ENCODE results near the gene DOCK4.

DOCK4 gene

GRCh38 chr7:112060625-112061024 is 145.6 kb downstream of the DOCK4 start:
- H3K27me3 ChIP-seq (ENCODE audit: insufficient read depth, insufficient read length), result no peaks in the 10 kb centered on the region
- DNase-seq (ENCODE audit: low read depth, low spot score), result no peak
- no peak for TF ChIP-seq SUZ12 (IDR thresholded peaks at IDR 0.05; ENCODE audit: extremely low read depth, insufficient read depth, insufficient read length)
- TF ChIP-seq YY1 (IDR thresholded peaks at IDR 0.05; ENCODE audit: insufficient read depth, insufficient read length), result no peak
- no peak for TF ChIP-seq ZNF274 (IDR thresholded peaks at IDR 0.05; ENCODE audit: low read depth, low read length)
- no peak overlapping the region for H3K4me3 ChIP-seq (ENCODE audit: insufficient read length, low read depth)
- H3K4me1 ChIP-seq (ENCODE audit: insufficient read depth, insufficient read length), result no peaks in the 10 kb centered on the region
- H3K9ac ChIP-seq (ENCODE audit: insufficient read length, low read depth), result no peak overlapping the region
- no peaks in the 10 kb centered on the region for H3K36me3 ChIP-seq (ENCODE audit: insufficient read depth, insufficient read length, low read length)
- no peaks in the 10 kb centered on the region for H3K9me3 ChIP-seq (ENCODE audit: insufficient read depth, low read length)

DNA sequence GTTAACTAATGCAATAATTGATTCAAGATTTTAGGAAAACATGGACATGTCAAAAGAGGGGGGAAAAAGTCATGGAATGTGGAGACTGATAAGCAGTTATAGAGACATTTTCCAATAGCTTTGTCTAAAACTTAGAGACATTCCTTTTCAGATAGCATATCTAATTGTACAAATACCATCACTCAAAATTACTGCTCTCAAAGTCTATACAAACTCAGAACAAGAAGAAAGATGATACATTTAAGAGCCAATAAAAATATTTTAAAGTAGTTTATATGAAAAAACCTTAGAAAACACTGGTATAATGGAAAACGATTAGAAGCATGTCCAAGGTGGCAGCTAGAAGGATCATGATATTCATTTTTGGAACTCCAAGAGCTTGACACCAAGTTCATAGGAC is 146.5 kb downstream of the DOCK4 start:
- H3K4me1 ChIP-seq (ENCODE audit: insufficient read depth, insufficient read length), result no peaks in the 10 kb centered on the region
- TF ChIP-seq YY1 (IDR thresholded peaks at IDR 0.05; ENCODE audit: insufficient read depth, insufficient read length) (no peak), SUZ12 (IDR thresholded peaks at IDR 0.05; ENCODE audit: extremely low read depth, insufficient read depth, insufficient read length) (no peak), ZNF274 (IDR thresholded peaks at IDR 0.05; ENCODE audit: low read depth, low read length) (no peak)
- no peaks in the 10 kb centered on the region for H3K36me3 ChIP-seq (ENCODE audit: insufficient read depth, insufficient read length, low read length)
- no peaks in the 10 kb centered on the region for H3K9me3 ChIP-seq (ENCODE audit: insufficient read depth, low read length)
- no peak for DNase-seq (ENCODE audit: low read depth, low spot score)
- no peaks in the 10 kb centered on the region for H3K27me3 ChIP-seq (ENCODE audit: insufficient read depth, insufficient read length)
- no peak overlapping the region for H3K9ac ChIP-seq (ENCODE audit: insufficient read length, low read depth)
- H3K4me3 ChIP-seq (ENCODE audit: insufficient read length, low read depth), result no peak overlapping the region

DNA sequence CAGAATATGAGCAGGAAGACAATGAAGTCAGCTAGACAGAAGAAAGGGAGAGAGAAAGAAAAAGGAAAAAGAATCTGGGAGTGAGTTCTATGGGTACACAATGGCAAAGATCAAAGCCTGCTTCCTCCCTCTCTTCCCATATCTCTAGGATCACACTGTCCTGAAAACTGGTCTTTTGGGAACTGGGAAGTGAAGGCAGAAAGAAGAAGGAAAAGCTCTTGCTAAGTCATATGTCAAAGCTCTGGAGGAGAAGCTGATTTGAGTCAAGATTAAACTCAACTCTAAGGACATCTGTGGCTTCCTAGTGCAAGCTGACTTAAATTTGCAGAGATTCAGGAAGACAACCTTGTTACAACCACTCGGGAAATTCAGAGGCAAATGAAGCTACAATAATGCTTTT is 147.5 kb downstream of the DOCK4 start:
- no peak overlapping the region for H3K4me3 ChIP-seq (ENCODE audit: insufficient read length, low read depth)
- no peaks in the 10 kb centered on the region for H3K27me3 ChIP-seq (ENCODE audit: insufficient read depth, insufficient read length)
- TF ChIP-seq YY1 (IDR thresholded peaks at IDR 0.05; ENCODE audit: insufficient read depth, insufficient read length) (no peak), ZNF274 (IDR thresholded peaks at IDR 0.05; ENCODE audit: low read depth, low read length) (no peak), SUZ12 (IDR thresholded peaks at IDR 0.05; ENCODE audit: extremely low read depth, insufficient read depth, insufficient read length) (no peak)
- H3K36me3 ChIP-seq (ENCODE audit: insufficient read depth, insufficient read length, low read length), result no peaks in the 10 kb centered on the region
- H3K9me3 ChIP-seq (ENCODE audit: insufficient read depth, low read length), result no peaks in the 10 kb centered on the region
- no peak overlapping the region for H3K9ac ChIP-seq (ENCODE audit: insufficient read length, low read depth)
- no peak for DNase-seq (ENCODE audit: low read depth, low spot score)
- H3K4me1 ChIP-seq (ENCODE audit: insufficient read depth, insufficient read length), result no peaks in the 10 kb centered on the region

GRCh38 chr7:112056409-112056808 is 149.8 kb downstream of the DOCK4 start:
- Histone ChIP-seq H3K4me3 (ENCODE audit: insufficient read length, low read depth) (no peak overlapping the region), H3K36me3 (ENCODE audit: insufficient read depth, insufficient read length, low read length) (no peaks in the 10 kb centered on the region), H3K27me3 (ENCODE audit: insufficient read depth, insufficient read length) (no peaks in the 10 kb centered on the region), H3K9ac (ENCODE audit: insufficient read length, low read depth) (no peak overlapping the region), H3K9me3 (ENCODE audit: insufficient read depth, low read length) (no peaks in the 10 kb centered on the region), H3K4me1 (ENCODE audit: insufficient read depth, insufficient read length) (no peaks in the 10 kb centered on the region)
- no peak for DNase-seq (ENCODE audit: low read depth, low spot score)
- TF ChIP-seq YY1 (IDR thresholded peaks at IDR 0.05; ENCODE audit: insufficient read depth, insufficient read length) (no peak), ZNF274 (IDR thresholded peaks at IDR 0.05; ENCODE audit: low read depth, low read length) (no peak), SUZ12 (IDR thresholded peaks at IDR 0.05; ENCODE audit: extremely low read depth, insufficient read depth, insufficient read length) (no peak)

DNA sequence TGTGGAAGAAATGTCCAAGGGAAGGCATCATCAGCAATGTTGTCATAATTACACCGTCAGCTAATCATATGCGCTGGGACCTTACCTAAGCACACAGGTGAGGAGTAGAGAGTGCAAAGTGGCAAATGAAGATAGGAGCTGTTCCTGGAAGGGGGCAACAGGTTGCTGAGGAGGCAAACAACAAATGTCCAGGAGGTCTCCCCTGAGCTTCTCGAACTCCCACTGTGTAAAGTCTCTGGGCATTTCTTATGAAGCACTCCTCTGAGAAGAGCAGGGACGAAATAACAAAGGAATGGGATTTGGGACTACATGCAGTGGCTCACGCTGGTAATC is 152.5 kb downstream of the DOCK4 start:
- DNase-seq (ENCODE audit: low read depth, low spot score), result no peak

DNA sequence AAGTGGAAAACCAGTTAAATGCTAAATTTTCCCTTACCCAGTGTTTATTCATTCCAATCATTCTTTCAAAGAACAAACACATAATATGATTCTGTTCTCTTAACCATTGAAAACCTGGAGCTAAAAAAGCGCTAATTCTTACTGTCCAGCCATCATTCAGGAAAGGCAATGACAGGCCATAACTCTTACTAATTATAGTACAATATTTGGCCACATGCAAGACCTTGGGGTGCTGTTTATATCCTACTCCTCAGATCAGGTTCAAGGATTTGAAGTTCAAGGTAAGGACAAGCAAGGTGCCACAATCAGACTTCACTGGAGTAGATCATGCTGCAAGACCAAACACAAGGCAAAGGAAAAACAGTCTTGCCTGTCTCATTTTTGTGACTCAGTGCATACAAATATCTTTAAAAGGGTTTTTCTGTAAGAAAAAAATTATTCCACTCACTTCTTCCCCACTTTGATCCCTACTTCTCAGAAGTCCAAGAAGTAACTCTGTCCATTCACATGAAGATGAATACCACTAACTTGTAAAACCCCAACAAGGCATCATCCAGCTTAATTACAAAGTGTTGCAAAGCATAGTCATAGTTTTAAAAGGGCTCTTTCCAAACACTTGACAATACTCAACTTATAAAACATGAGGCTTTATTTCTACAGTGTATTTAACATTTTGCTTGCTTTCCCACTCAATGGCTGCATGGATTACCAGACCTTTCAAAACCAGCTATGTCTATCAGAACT is 153.0 kb downstream of the DOCK4 start:
- no peak for DNase-seq (ENCODE audit: low read depth, low spot score)
- no peak overlapping the region for H3K4me3 ChIP-seq (ENCODE audit: insufficient read length, low read depth)
- TF ChIP-seq ZNF274 (IDR thresholded peaks at IDR 0.05; ENCODE audit: low read depth, low read length) (no peak), YY1 (IDR thresholded peaks at IDR 0.05; ENCODE audit: insufficient read depth, insufficient read length) (no peak), SUZ12 (IDR thresholded peaks at IDR 0.05; ENCODE audit: extremely low read depth, insufficient read depth, insufficient read length) (no peak)
- H3K9ac ChIP-seq (ENCODE audit: insufficient read length, low read depth), result no peak overlapping the region
- no peaks in the 10 kb centered on the region for H3K9me3 ChIP-seq (ENCODE audit: insufficient read depth, low read length)
- H3K36me3 ChIP-seq (ENCODE audit: insufficient read depth, insufficient read length, low read length), result no peaks in the 10 kb centered on the region
- H3K4me1 ChIP-seq (ENCODE audit: insufficient read depth, insufficient read length), result no peaks in the 10 kb centered on the region
- no peaks in the 10 kb centered on the region for H3K27me3 ChIP-seq (ENCODE audit: insufficient read depth, insufficient read length)

More for the DNA sequence above, 152.5 kb downstream of the DOCK4 start:
- H3K9me3 ChIP-seq (ENCODE audit: insufficient read depth, low read length), result no peaks in the 10 kb centered on the region
- no peak overlapping the region for H3K9ac ChIP-seq (ENCODE audit: insufficient read length, low read depth)
- no peaks in the 10 kb centered on the region for H3K36me3 ChIP-seq (ENCODE audit: insufficient read depth, insufficient read length, low read length)
- H3K4me1 ChIP-seq (ENCODE audit: insufficient read depth, insufficient read length), result no peaks in the 10 kb centered on the region
- TF ChIP-seq ZNF274 (IDR thresholded peaks at IDR 0.05; ENCODE audit: low read depth, low read length), result no peak
- no peak for TF ChIP-seq YY1 (IDR thresholded peaks at IDR 0.05; ENCODE audit: insufficient read depth, insufficient read length)
- no peak for TF ChIP-seq SUZ12 (IDR thresholded peaks at IDR 0.05; ENCODE audit: extremely low read depth, insufficient read depth, insufficient read length)
- no peaks in the 10 kb centered on the region for H3K27me3 ChIP-seq (ENCODE audit: insufficient read depth, insufficient read length)
- no peak overlapping the region for H3K4me3 ChIP-seq (ENCODE audit: insufficient read length, low read depth)

- no peaks in the 10 kb centered on the region for H3K27me3 ChIP-seq (ENCODE audit: insufficient read depth, insufficient read length)
- no peaks in the 10 kb centered on the region for H3K36me3 ChIP-seq (ENCODE audit: insufficient read depth, insufficient read length, low read length)
- H3K4me3 ChIP-seq (ENCODE audit: insufficient read length, low read depth), result no peak overlapping the region
- no peak for DNase-seq (ENCODE audit: low read depth, low spot score)
- H3K9me3 ChIP-seq (ENCODE audit: insufficient read depth, low read length), result no peaks in the 10 kb centered on the region
- no peak overlapping the region for H3K9ac ChIP-seq (ENCODE audit: insufficient read length, low read depth)
- no peaks in the 10 kb centered on the region for H3K4me1 ChIP-seq (ENCODE audit: insufficient read depth, insufficient read length)
- TF ChIP-seq YY1 (IDR thresholded peaks at IDR 0.05; ENCODE audit: insufficient read depth, insufficient read length) (no peak), SUZ12 (IDR thresholded peaks at IDR 0.05; ENCODE audit: extremely low read depth, insufficient read depth, insufficient read length) (no peak), ZNF274 (IDR thresholded peaks at IDR 0.05; ENCODE audit: low read depth, low read length) (no peak)
Measured at GRCh38 chr7:112052498-112052897, 153.7 kb downstream of the DOCK4 start.

Measured in NT2/D1 (cell line).